ENCODE measurements around the gene CHI3L1. TPM values are rescaled to one million over a fixed set of nuclear protein-coding genes. Genes with fewer than 3 reads are reported as not detected.

CHI3L1 gene
- polyA plus RNA-seq, 1 of the 3 experiments (the other 2 are of a cell fraction), result not detected

DNA sequence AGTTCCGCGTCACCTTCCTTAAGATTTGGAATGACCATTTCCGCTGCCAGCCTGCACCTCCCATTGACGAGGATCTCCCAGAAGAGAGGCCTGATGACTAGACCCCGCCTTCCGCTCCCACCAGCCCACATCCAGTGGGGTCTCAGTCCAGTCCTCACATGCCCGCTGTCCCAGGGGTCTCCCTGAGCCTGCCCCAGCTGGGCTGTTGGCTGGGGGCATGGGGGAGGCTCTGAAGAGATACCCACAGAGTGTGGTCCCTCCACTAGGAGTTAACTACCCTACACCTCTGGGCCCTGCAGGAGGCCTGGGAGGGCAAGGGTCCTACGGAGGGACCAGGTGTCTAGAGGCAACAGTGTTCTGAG, 20.7 kb downstream of the CHI3L1 start:
- DNase-seq, result no peak
- 87% methylated on average over 7 of the region's 8 CpGs for WGBS (ENCODE audit: low lambda C conversion rate)
- Histone ChIP-seq H3K27ac (ENCODE audit: low read depth in 2 of 2, low read length in 1 of 2) (no peak overlapping the region), H3K9me2 (no peaks in the 10 kb centered on the region), H2AFZ (ENCODE audit: low read depth) (no peak overlapping the region), H3K79me2 (ENCODE audit: insufficient read depth) (no peaks in the 10 kb centered on the region), H3K36me3 (replicated peaks in 1 of 2; ENCODE audit: control insufficient read depth in 1 of 2, insufficient read depth in 2 of 2, low read length in 1 of 2) (no peaks in the 10 kb centered on the region), H3K9me3 (no peaks in the 10 kb centered on the region), H3K9ac (no peak overlapping the region), H3K4me3 (ENCODE audit: low read depth in 2 of 2, low read length in 1 of 2) (no peak overlapping the region), H3K4me2 (no peak overlapping the region), H3K4me1 (ENCODE audit: control insufficient read depth in 1 of 2, insufficient read depth in 2 of 2, low read depth in 1 of 2, low read length in 1 of 2) (no peaks in the 10 kb centered on the region), H3K27me3 (ENCODE audit: insufficient read depth) (no peaks in the 10 kb centered on the region), H4K20me1 (ENCODE audit: insufficient read depth) (no peaks in the 10 kb centered on the region), H3F3A (replicated peaks; ENCODE audit: insufficient read depth) (no peaks in the 10 kb centered on the region)
- TF ChIP-seq POLR2AphosphoS5 (IDR thresholded peaks at IDR 0.05; ENCODE audit: low read depth, low read length) (no peak), MXI1 (IDR thresholded peaks at IDR 0.05; ENCODE audit: low read depth, low read length) (no peak), JUND (IDR thresholded peaks at IDR 0.05) (no peak), NRF1 (IDR thresholded peaks at IDR 0.05; ENCODE audit: low read depth, low read length) (no peak), GABPA (IDR thresholded peaks at IDR 0.05; ENCODE audit: low read depth) (no peak), EZH2phosphoT487 (IDR thresholded peaks at IDR 0.05; ENCODE audit: borderline replicate concordance, low read depth) (no peak), EP300 (IDR thresholded peaks at IDR 0.05; ENCODE audit: borderline replicate concordance in 1 of 2, low read depth in 1 of 2, low read length in 1 of 2) (no peak), TEAD4 (IDR thresholded peaks at IDR 0.05; ENCODE audit: borderline replicate concordance, insufficient read depth) (no peak), RFX5 (IDR thresholded peaks at IDR 0.05; ENCODE audit: low read length) (no peak), TAF1 (IDR thresholded peaks at IDR 0.05; ENCODE audit: borderline replicate concordance, low read depth, low read length) (no peak), FOXM1 (IDR thresholded peaks at IDR 0.05; ENCODE audit: low read depth) (no peak), SMC3 (IDR thresholded peaks at IDR 0.05; ENCODE audit: low read depth, low read length) (no peak), FOSL2 (IDR thresholded peaks at IDR 0.05; ENCODE audit: borderline replicate concordance, low read depth) (no peak), SIN3A (IDR thresholded peaks at IDR 0.05; ENCODE audit: borderline replicate concordance, low read depth, low read length) (no peak), TCF12 (IDR thresholded peaks at IDR 0.05) (no peak)
- TF ChIP-seq, protein P1, sequence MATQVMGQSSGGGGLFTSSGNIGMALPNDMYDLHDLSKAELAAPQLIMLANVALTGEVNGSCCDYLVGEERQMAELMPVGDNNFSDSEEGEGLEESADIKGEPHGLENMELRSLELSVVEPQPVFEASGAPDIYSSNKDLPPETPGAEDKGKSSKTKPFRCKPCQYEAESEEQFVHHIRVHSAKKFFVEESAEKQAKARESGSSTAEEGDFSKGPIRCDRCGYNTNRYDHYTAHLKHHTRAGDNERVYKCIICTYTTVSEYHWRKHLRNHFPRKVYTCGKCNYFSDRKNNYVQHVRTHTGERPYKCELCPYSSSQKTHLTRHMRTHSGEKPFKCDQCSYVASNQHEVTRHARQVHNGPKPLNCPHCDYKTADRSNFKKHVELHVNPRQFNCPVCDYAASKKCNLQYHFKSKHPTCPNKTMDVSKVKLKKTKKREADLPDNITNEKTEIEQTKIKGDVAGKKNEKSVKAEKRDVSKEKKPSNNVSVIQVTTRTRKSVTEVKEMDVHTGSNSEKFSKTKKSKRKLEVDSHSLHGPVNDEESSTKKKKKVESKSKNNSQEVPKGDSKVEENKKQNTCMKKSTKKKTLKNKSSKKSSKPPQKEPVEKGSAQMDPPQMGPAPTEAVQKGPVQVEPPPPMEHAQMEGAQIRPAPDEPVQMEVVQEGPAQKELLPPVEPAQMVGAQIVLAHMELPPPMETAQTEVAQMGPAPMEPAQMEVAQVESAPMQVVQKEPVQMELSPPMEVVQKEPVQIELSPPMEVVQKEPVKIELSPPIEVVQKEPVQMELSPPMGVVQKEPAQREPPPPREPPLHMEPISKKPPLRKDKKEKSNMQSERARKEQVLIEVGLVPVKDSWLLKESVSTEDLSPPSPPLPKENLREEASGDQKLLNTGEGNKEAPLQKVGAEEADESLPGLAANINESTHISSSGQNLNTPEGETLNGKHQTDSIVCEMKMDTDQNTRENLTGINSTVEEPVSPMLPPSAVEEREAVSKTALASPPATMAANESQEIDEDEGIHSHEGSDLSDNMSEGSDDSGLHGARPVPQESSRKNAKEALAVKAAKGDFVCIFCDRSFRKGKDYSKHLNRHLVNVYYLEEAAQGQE (IDR thresholded peaks at IDR 0.05; ENCODE audit: low read depth, low read length), result no peak
- TF ChIP-seq, protein P2, sequence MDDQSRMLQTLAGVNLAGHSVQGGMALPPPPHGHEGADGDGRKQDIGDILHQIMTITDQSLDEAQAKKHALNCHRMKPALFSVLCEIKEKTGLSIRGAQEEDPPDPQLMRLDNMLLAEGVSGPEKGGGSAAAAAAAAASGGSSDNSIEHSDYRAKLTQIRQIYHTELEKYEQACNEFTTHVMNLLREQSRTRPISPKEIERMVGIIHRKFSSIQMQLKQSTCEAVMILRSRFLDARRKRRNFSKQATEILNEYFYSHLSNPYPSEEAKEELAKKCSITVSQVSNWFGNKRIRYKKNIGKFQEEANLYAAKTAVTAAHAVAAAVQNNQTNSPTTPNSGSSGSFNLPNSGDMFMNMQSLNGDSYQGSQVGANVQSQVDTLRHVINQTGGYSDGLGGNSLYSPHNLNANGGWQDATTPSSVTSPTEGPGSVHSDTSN (IDR thresholded peaks at IDR 0.05), result no peak
- CTCF ChIA-PET, result interaction anchor here (0.7 to 2.0 kb wide), 3 partner anchors 48 to 126 kb away, joined by 3 to 10 read pairs (median 3); no protein-coding TSS in a partner anchor
- POLR2A ChIA-PET, result no interaction called here

All from SK-N-SH (cell line).